Measurements from ENCODE around the gene YPEL5.

The YPEL5 gene

GRCh38 chr2:30208453-30208852 lies 61.6 kb downstream of the YPEL5 start:
- peak; percentile 63 for DNase-seq

GRCh38 chr2:30209227-30209626 lies 62.4 kb downstream of the YPEL5 start:
- DNase-seq, result no peak
